GM10248 (cell line): ENCODE data around the gene BICC1.

Source experiments
- CTCF ChIA-PET: fragments of 300-600 bp; sonication (Branson Sonifier 250); formaldehyde crosslinking; extraction: SDS; loops from one replicate; lab custom pipeline; 2021; ENCODE audit warnings: antibody characterized with exemption; lab: Yijun Ruan, JAX
- POLR2A ChIA-PET: fragments of 350-650 bp; sonication (Branson Sonifier 250); formaldehyde crosslinking; extraction: SDS; loops from one replicate; lab custom pipeline; 2020; ENCODE audit warnings: antibody characterized with exemption; lab: Yijun Ruan, JAX
- DNase-seq: peaks from one replicate; pipeline ENCODE4 v3.0.0; 2012; ENCODE audit errors: extremely low spot score
- CTCF ChIP-seq: IDR thresholded peaks from 2 replicates; pipeline ENCODE4 v1.5.1; 2012; ENCODE audit warnings: mild to moderate bottlenecking, low read depth; ENCODE audit errors: extremely low read depth, missing control alignments, control extremely low read depth

Gene BICC1

GRCh38 chr10:58767652-58768051 is 255.0 kb downstream of the BICC1 start:
- DNase-seq, result no peak
- ChIA-PET CTCF (interaction anchor here (2.5 kb wide), 1 partner anchor 9 kb away, joined by 6 read pairs; no protein-coding TSS in a partner anchor), POLR2A (no interaction called here)
- no peak for TF ChIP-seq CTCF

GRCh38 chr10:58771863-58772262 is 259.2 kb downstream of the BICC1 start:
- DNase-seq, result no peak
- CTCF ChIA-PET, result interaction anchor here (2.3 kb wide), 1 partner anchor 10 kb away, joined by 8 read pairs; no protein-coding TSS in a partner anchor
- no peak for TF ChIP-seq CTCF
- POLR2A ChIA-PET, result no interaction called here

GRCh38 chr10:58772758-58773157 is 260.1 kb downstream of the BICC1 start:
- POLR2A ChIA-PET, result no interaction called here
- DNase-seq, result no peak
- CTCF ChIA-PET, result interaction anchor here (2.3 kb wide), 1 partner anchor 9 kb away, joined by 8 read pairs; no protein-coding TSS in a partner anchor
- TF ChIP-seq CTCF, result no peak

- TF ChIP-seq CTCF, result no peak
- no peak for DNase-seq
- ChIA-PET CTCF (interaction anchor here (2.3 kb wide), 1 partner anchor 8 kb away, joined by 8 read pairs; no protein-coding TSS in a partner anchor), POLR2A (no interaction called here)
Observed at GRCh38 chr10:58773341-58773740, 260.7 kb downstream of the BICC1 start.

GRCh38 chr10:58773944-58774343 is 261.3 kb downstream of the BICC1 start:
- TF ChIP-seq CTCF, result no peak
- POLR2A ChIA-PET, result no interaction called here

GRCh38 chr10:58775960-58776567 is 263.4 kb downstream of the BICC1 start:
- POLR2A ChIA-PET, result interaction anchor here (0.5 kb wide), 1 partner anchor 902 kb away, joined by 5 read pairs; no protein-coding TSS in a partner anchor
- TF ChIP-seq CTCF, result no peak
- DNase-seq, result no peak
- CTCF ChIA-PET, result interaction anchor here (0.8 to 2.1 kb wide), 3 partner anchors 12 to 847 kb away, joined by 3 to 9 read pairs (median 3); no protein-coding TSS in a partner anchor

More at GRCh38 chr10:58773944-58774343, 261.3 kb downstream of the BICC1 start:
- CTCF ChIA-PET, result interaction anchor here (1.4 kb wide), 1 partner anchor 9 kb away, joined by 5 read pairs; no protein-coding TSS in a partner anchor
- no peak for DNase-seq
